Cerebellar cortex (tissue), 1 donor: Measurements from ENCODE around the gene TRIM8.

Source experiments
- DNase-seq: peaks from one replicate; pipeline ENCODE4 v3.0.0-alpha.2; 2015; ENCODE audit warnings: low spot score

TRIM8 gene

GRCh38 chr10:102633287-102633686 lies 11.0 kb upstream of the TRIM8 start:
- DNase-seq = no peak

DNA sequence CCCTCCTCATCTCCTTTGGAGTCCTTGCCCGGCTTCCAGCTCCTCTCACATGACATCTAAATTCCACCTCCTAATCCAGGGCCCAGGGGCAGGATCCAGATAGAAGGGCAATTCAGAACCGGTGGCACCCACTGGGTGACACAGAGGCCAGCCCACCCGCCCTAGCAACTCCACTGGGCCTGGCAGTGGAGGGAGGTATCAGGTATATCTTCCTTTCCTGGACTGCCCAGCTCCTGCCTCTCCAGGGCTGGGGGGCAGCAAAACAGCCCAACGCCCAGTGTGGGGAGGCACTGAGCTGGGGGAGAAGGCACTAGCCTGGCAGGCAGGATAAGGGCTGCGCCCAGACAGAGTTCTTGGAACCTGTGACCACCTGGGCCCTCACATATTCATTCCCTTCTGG lies 10.4 kb upstream of the TRIM8 start:
- DNase-seq = no peak

GRCh38 chr10:102634686-102635085 lies 9.6 kb upstream of the TRIM8 start:
- DNase-seq = no peak

DNA sequence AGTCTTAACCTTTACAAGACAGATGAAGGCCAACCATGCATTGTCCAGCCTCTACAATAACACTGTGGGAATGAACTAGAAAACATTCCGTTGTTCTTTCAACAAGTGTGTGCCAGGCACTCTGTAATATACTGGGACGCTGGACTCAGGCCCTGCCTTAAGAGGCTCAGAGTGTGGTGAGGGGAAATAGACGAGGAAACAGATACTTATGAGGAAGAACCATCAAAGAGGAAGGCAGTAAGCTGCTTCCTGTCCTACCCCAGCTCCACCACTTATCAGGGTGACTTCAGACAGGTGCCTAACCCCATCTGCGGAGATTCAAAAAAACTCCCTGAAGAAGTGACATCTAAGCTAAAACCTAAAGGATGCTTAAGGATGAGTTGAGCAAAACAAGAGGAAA lies 8.9 kb upstream of the TRIM8 start:
- no peak for DNase-seq

DNA sequence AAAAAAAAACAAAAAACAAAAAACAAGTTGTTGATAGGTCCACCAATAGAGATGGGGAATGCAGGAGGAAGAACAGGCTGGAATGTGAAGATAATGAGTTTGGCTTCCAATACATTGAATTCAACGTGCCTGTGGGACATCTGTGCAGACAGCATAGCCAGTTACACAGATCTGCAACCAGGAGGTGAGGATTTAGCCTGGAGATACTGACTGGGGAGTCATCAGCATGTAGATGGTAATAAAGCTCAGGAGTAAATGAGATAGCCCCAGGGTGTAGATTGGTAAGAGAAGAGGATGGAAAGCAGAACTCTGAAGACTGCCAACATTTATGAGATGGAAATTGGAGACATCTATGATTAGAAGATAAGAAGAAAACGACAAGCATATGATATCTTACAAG lies 4.7 kb upstream of the TRIM8 start:
- DNase-seq = no peak

- DNase-seq = peak; percentile 50
Observed at GRCh38 chr10:102641402-102641801, 2.9 kb upstream of the TRIM8 start.

DNA sequence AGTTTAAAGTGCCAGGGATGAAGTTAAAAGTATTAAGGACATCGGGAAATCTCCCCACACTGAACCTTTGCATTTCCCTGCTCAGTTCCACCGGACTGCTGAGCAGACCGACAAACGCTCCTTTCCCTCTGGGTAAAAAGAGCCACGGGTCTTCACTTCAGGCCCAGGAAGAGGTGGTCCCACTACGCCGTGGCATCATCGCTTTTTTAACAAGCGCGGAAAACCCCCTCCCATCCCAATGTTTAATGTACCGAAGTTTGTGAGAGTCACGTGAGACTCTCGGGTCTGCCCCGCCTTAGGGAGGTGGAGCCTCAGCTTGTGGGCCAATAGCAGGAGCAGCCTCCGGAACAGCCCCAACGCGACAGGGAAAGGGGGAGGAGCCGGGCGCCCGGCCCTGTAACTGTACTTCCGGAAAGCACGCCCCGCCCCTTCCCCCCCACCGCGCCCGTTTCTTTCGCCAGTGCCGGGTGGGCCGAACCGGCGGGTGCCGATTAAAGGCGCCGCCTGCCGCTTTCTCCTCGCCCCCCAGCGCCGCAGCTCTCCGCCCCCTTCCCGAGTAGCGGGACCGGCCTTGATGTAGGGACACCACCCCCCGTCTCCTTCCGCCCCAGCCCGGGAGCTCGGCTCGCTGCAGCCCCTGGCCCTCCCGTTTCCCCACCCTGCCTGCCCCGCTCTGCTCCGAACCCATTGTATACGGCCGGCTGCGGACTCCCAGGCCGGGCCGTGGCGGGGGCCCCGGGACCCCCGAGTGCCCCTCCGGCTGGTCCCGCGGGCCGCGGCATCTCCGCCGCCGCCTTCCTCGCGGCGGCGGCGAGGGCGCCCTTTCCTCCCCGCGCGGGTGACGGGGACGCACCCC lies 2.2 kb upstream of the TRIM8 start:
- DNase-seq = peak; percentile 99

DNA sequence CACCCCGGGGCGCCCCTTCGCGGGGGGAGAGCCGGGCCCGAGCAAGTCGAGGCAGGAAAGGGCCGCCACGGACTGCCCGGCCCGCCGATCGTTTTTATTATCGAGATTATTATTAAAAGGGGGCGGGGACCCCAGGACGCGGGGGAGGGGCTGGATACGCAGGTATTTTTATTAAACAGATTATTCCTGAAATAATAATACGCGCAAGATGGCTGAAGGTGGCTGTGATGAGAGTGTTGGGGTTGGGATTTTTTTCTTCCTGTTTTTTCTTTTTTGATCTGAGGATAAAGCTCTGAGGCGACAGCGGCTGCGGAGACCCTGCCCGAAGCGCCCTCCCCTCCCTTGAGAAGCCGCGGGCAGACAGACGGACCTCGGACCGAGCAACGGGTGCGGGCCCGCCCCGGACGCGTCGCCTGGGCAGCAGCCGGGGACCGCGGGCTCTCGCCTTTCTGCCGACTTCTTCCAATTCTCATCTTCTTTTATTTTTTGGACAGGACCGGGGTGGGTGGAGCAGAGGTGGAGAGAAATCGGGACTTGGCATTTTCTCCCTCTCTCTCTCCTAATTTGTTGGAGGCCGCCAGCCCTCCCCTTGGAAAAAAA lies 1.4 kb upstream of the TRIM8 start:
- peak; percentile 74 for DNase-seq

GRCh38 chr10:102643336-102644065 lies 778 bp upstream of the TRIM8 start:
- peak; percentile 78 for DNase-seq

GRCh38 chr10:102644646-102645387 lies 538 bp downstream of the TRIM8 start:
- peak; percentile 64 for DNase-seq

GRCh38 chr10:102645388-102645740 lies 1.1 kb downstream of the TRIM8 start:
- no peak for DNase-seq

- DNase-seq = peak; percentile 69
Observed at GRCh38 chr10:102645741-102646609, 1.7 kb downstream of the TRIM8 start.

- DNase-seq = peak; percentile 72
Observed at GRCh38 chr10:102646610-102647442, 2.5 kb downstream of the TRIM8 start.

- DNase-seq = no peak
Observed at GRCh38 chr10:102647443-102648268, 3.4 kb downstream of the TRIM8 start.

DNA sequence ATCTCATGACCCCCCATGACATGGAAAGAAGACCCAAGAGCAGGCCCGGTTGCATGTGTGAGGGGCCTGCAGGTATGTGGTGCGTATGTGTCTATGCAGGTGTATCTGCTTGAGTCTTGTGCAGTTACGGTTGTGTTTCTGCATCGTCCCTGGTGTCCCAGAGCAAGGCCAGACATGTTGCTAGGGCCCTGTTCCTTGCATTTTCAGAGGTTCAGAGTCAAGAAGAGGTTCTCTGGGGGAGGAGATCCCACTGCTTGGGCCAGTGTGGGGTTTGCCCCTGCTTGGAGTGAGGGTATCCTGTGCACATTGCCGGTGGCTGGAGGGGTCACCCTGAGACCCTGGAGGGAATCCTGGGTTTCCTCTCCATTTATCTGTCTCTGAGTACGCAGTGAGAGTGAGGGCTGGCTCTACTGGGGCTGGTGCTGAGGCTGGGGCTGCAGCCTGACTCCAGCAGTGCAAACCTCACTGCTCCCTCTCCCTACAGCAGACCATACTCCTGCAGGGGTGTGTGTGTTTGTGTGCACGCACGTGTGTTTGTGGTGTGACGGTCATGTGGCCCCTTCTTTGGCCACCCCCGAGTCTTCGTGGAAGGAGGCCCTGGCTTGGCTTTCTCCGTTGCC lies 4.1 kb downstream of the TRIM8 start:
- DNase-seq = no peak

DNA sequence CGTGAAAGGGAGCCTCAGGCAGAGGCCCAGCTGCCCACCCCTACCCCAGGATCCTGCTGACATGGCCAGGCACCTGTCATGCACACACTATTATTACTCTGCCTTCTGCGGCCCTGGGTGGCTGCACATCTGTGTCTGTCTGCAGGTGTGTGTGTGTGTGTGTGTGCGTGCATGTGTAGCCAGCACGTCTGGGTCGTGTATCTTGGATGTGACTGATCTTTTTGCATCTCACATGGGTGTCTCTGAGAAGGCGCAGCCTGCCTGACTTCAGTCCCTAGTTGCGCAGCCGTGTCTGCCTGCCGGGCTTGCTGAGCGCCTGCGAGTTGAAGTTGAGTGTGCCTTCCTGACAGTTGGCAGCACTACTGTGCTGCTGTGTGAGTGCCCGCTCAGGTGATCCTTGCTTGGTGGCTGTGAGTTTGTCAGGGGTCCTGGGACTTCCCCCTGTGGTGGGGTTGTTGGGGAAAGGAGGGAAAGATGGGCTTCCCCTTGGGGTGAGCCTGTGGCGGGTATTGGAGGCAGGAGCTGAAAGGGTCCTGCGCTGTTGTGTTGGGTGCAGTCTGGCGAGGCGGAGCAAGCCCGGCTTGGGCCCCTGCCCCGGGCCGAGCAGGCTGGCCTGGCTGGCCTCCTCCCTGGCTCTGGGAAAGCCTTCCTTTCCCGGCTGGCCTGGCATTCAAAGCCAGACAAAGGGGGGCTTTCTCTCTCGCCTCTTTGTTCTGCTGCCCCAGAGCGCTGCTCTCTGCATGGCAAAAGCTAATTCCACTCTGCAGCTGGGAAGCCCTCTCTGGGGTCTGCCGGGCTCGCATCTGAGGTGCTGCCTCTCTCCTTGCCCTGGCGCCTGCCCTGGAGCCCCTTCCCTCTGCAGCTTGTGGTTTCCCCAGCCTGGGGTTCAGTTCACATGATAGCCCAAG lies 4.9 kb downstream of the TRIM8 start:
- peak; percentile 55 for DNase-seq

- DNase-seq = no peak
Observed at GRCh38 chr10:102649797-102650654, 5.7 kb downstream of the TRIM8 start.
